DLD1 (cell line): ENCODE measurements around the gene ESD.

Experiments
- in situ Hi-C: cut with HindIII; loops from 2 replicates; pipeline ENCODE4 v1.10.0; 2017; ENCODE audit warnings: low sequenced_read_pairs

ESD gene

GRCh38 chr13:46747031-46747820, 49.7 kb downstream of the ESD start:
- in situ Hi-C loops = no loop called here

GRCh38 chr13:46745706-46746105, 51.3 kb downstream of the ESD start:
- in situ Hi-C loops = no loop called here

- in situ Hi-C loops = no loop called here
These were observed 51.9 kb downstream of the ESD start for GRCh38 chr13:46745062-46745461.

- in situ Hi-C loops = no loop called here
These were observed 53.8 kb downstream of the ESD start for GRCh38 chr13:46743191-46743590.

- in situ Hi-C loops = no loop called here
These were observed 57.4 kb downstream of the ESD start for GRCh38 chr13:46739447-46740098.

GRCh38 chr13:46738766-46739165, 58.2 kb downstream of the ESD start:
- in situ Hi-C loops = no loop called here

GRCh38 chr13:46738055-46738454, 58.9 kb downstream of the ESD start:
- in situ Hi-C loops = no loop called here

- in situ Hi-C loops = no loop called here
These were observed 60.2 kb downstream of the ESD start for GRCh38 chr13:46736541-46737310.

- in situ Hi-C loops = no loop called here
These were observed 61.5 kb downstream of the ESD start for GRCh38 chr13:46735425-46735824.

- in situ Hi-C loops = no loop called here
These were observed 65.4 kb downstream of the ESD start for GRCh38 chr13:46731535-46731934.

GRCh38 chr13:46728777-46729176, 68.2 kb downstream of the ESD start:
- in situ Hi-C loops = no loop called here

GRCh38 chr13:46726347-46726746, 70.6 kb downstream of the ESD start:
- in situ Hi-C loops = no loop called here
